ENCODE data around the gene EPM2AIP1. TPM values are rescaled to one million over a fixed set of nuclear protein-coding genes. Genes with fewer than 3 reads are reported as not detected.

The EPM2AIP1 gene
- total and polyA plus RNA-seq, 2 of the 8 experiments (the other 6 are each of a cell fraction or from before 2014, with no cell fraction given): 6.6 to 9.0 TPM

DNA sequence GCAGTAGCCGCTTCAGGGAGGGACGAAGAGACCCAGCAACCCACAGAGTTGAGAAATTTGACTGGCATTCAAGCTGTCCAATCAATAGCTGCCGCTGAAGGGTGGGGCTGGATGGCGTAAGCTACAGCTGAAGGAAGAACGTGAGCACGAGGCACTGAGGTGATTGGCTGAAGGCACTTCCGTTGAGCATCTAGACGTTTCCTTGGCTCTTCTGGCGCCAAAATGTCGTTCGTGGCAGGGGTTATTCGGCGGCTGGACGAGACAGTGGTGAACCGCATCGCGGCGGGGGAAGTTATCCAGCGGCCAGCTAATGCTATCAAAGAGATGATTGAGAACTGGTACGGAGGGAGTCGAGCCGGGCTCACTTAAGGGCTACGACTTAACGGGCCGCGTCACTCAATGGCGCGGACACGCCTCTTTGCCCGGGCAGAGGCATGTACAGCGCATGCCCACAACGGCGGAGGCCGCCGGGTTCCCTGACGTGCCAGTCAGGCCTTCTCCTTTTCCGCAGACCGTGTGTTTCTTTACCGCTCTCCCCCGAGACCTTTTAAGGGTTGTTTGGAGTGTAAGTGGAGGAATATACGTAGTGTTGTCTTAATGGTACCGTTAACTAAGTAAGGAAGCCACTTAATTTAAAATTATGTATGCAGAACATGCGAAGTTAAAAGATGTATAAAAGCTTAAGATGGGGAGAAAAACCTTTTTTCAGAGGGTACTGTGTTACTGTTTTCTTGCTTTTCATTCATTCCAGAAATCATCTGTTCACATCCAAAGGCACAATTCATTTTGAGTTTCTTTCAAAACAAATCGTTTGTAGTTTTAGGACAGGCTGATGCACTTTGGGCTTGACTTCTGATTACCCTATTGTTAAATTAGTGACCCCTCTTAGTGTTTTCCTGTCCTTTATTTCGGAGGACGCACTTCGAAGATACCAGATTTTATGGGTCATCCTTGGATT lies 674 bp upstream of the EPM2AIP1 start, which contains the start of gene MLH1 (continued):
- TF ChIP-seq, protein P1, sequence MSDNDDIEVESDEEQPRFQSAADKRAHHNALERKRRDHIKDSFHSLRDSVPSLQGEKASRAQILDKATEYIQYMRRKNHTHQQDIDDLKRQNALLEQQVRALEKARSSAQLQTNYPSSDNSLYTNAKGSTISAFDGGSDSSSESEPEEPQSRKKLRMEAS (IDR thresholded peaks at IDR 0.05): peak; percentile 96
- peak; percentile 88; the same call in 1 of the 2 replicates for TF ChIP-seq TAF1 (IDR thresholded peaks at IDR 0.05; ENCODE audit: low read depth, low read length)
- 0 out of 2 replicates have a peak, but pooled peaks have one; percentile 57 for TF ChIP-seq JUND (IDR thresholded peaks at IDR 0.05; ENCODE audit: low read length)
- TF ChIP-seq, protein P2, sequence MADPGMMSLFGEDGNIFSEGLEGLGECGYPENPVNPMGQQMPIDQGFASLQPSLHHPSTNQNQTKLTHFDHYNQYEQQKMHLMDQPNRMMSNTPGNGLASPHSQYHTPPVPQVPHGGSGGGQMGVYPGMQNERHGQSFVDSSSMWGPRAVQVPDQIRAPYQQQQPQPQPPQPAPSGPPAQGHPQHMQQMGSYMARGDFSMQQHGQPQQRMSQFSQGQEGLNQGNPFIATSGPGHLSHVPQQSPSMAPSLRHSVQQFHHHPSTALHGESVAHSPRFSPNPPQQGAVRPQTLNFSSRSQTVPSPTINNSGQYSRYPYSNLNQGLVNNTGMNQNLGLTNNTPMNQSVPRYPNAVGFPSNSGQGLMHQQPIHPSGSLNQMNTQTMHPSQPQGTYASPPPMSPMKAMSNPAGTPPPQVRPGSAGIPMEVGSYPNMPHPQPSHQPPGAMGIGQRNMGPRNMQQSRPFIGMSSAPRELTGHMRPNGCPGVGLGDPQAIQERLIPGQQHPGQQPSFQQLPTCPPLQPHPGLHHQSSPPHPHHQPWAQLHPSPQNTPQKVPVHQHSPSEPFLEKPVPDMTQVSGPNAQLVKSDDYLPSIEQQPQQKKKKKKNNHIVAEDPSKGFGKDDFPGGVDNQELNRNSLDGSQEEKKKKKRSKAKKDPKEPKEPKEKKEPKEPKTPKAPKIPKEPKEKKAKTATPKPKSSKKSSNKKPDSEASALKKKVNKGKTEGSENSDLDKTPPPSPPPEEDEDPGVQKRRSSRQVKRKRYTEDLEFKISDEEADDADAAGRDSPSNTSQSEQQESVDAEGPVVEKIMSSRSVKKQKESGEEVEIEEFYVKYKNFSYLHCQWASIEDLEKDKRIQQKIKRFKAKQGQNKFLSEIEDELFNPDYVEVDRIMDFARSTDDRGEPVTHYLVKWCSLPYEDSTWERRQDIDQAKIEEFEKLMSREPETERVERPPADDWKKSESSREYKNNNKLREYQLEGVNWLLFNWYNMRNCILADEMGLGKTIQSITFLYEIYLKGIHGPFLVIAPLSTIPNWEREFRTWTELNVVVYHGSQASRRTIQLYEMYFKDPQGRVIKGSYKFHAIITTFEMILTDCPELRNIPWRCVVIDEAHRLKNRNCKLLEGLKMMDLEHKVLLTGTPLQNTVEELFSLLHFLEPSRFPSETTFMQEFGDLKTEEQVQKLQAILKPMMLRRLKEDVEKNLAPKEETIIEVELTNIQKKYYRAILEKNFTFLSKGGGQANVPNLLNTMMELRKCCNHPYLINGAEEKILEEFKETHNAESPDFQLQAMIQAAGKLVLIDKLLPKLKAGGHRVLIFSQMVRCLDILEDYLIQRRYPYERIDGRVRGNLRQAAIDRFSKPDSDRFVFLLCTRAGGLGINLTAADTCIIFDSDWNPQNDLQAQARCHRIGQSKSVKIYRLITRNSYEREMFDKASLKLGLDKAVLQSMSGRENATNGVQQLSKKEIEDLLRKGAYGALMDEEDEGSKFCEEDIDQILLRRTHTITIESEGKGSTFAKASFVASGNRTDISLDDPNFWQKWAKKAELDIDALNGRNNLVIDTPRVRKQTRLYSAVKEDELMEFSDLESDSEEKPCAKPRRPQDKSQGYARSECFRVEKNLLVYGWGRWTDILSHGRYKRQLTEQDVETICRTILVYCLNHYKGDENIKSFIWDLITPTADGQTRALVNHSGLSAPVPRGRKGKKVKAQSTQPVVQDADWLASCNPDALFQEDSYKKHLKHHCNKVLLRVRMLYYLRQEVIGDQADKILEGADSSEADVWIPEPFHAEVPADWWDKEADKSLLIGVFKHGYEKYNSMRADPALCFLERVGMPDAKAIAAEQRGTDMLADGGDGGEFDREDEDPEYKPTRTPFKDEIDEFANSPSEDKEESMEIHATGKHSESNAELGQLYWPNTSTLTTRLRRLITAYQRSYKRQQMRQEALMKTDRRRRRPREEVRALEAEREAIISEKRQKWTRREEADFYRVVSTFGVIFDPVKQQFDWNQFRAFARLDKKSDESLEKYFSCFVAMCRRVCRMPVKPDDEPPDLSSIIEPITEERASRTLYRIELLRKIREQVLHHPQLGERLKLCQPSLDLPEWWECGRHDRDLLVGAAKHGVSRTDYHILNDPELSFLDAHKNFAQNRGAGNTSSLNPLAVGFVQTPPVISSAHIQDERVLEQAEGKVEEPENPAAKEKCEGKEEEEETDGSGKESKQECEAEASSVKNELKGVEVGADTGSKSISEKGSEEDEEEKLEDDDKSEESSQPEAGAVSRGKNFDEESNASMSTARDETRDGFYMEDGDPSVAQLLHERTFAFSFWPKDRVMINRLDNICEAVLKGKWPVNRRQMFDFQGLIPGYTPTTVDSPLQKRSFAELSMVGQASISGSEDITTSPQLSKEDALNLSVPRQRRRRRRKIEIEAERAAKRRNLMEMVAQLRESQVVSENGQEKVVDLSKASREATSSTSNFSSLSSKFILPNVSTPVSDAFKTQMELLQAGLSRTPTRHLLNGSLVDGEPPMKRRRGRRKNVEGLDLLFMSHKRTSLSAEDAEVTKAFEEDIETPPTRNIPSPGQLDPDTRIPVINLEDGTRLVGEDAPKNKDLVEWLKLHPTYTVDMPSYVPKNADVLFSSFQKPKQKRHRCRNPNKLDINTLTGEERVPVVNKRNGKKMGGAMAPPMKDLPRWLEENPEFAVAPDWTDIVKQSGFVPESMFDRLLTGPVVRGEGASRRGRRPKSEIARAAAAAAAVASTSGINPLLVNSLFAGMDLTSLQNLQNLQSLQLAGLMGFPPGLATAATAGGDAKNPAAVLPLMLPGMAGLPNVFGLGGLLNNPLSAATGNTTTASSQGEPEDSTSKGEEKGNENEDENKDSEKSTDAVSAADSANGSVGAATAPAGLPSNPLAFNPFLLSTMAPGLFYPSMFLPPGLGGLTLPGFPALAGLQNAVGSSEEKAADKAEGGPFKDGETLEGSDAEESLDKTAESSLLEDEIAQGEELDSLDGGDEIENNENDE (IDR thresholded peaks at IDR 0.05; ENCODE audit: insufficient replicate concordance, low read length): no peak
- TF ChIP-seq, protein P3, sequence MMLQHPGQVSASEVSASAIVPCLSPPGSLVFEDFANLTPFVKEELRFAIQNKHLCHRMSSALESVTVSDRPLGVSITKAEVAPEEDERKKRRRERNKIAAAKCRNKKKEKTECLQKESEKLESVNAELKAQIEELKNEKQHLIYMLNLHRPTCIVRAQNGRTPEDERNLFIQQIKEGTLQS (IDR thresholded peaks at IDR 0.05; ENCODE audit: insufficient read depth, low read depth, low read length): no peak
- TF ChIP-seq SP2 (IDR thresholded peaks at IDR 0.05; ENCODE audit: low read length): peak; percentile 88
- 0 out of 2 replicates have a peak, but pooled peaks have one; percentile 12 for TF ChIP-seq MAFK (IDR thresholded peaks at IDR 0.05; ENCODE audit: low read depth, low read length)
- peak; percentile 49; the same call in 1 of the 2 replicates for TF ChIP-seq GTF2F1 (IDR thresholded peaks at IDR 0.05; ENCODE audit: borderline replicate concordance, low read depth, low read length)
- no peak for TF ChIP-seq SP4 (IDR thresholded peaks at IDR 0.05; ENCODE audit: low read length)
